Panc1 (cell line): ENCODE results near the gene RUNX1.

Experiments used
- CTCF ChIP-seq: fragments of 450-650 bp; IDR thresholded peaks from 2 replicates; pipeline ENCODE4 v1.5.1; 2017; ENCODE audit warnings: mild to moderate bottlenecking
- POLR2AphosphoS5 ChIP-seq: IDR thresholded peaks from 2 replicates; pipeline ENCODE4 v1.6.1; 2012; ENCODE audit warnings: mild to moderate bottlenecking, low read depth, low read length, moderate library complexity

GRCh38 chr21:34822942-34823341 lies 226.2 kb downstream of the RUNX1 start:
- TF ChIP-seq CTCF = no peak
- no peak for TF ChIP-seq POLR2AphosphoS5
